Sigmoid colon (tissue), 7 donors: ENCODE results near the gene RCOR1. TPM values are rescaled to one million over a fixed set of nuclear protein-coding genes. Genes with fewer than 3 reads are reported as not detected.

Source experiments
- DNase-seq: peaks from one replicate; pipeline ENCODE4 v3.0.0-alpha.2; 2019
- H3K27ac ChIP-seq, 4 donors: fragments of 200-600 bp; sonication (generic); one replicate each; pipeline ENCODE4 v1.5.1; 2016 to 2019; ENCODE audit warnings: mild to moderate bottlenecking in 1 of 4
- H3K27me3 ChIP-seq, 3 donors: fragments of 200-600 bp; sonication (generic); one replicate each; pipeline ENCODE4 v1.5.1; 2019; ENCODE audit warnings: mild to moderate bottlenecking in 1 of 3
- H3K36me3 ChIP-seq, 4 donors: fragments of 200-600 bp; sonication (generic); one replicate each; pipeline ENCODE4 v1.5.1; 2016 to 2019
- H3K4me1 ChIP-seq, 4 donors: fragments of 200-600 bp; sonication (generic); one replicate each; pipeline ENCODE4 v1.5.1; 2017 to 2019
- H3K4me3 ChIP-seq, 4 donors: fragments of 200-600 bp; sonication (generic); one replicate each; pipeline ENCODE4 v1.5.1; 2017 to 2019; ENCODE audit warnings: mild to moderate bottlenecking in 2 of 4, moderate library complexity in 1 of 4
- H3K9me3 ChIP-seq, 4 donors: fragments of 200-600 bp in 3 of 4; sonication (generic) in 3 of 4; one replicate each; pipeline versions ENCODE4 v1.5.1 to v1.6.1; 2013 to 2019
- CTCF ChIP-seq, 4 experiments: fragments of 450-650 bp in 3 of 4; fragments of 200-600 bp in 1 of 4; IDR thresholded peaks; one replicate each; pipeline ENCODE4 v1.5.1; 2016 to 2019; ENCODE audit warnings: antibody characterized with exemption in 4 of 4, mild to moderate bottlenecking in 3 of 4, moderate library complexity in 2 of 4
- EP300 ChIP-seq, 4 donors: sonication (generic); formaldehyde crosslinking; IDR thresholded peaks; one replicate each; pipeline ENCODE4 v1.6.1; 2017; ENCODE audit warnings: antibody characterized with exemption in 4 of 4
- POLR2A ChIP-seq, 2 donors: fragments of 450-650 bp; IDR thresholded peaks; one replicate each; pipeline ENCODE4 v1.6.1; 2016; ENCODE audit warnings: antibody characterized with exemption in 2 of 2, mild to moderate bottlenecking in 2 of 2, moderate library complexity in 2 of 2
- POLR2AphosphoS5 ChIP-seq, 4 donors: sonication (generic); formaldehyde crosslinking; IDR thresholded peaks; one replicate each; pipeline ENCODE4 v1.6.1; 2017; ENCODE audit warnings: antibody characterized with exemption in 4 of 4
- WGBS, 2 donors: extraction: QIAGEN DNeasy Blood & Tissue Kit; methylation state at CpG; one replicate each; pipeline ENCODE4 v1.1.7; 2013; 5-methylcytosine and 5-hydroxymethylcytosine counted together
- intact Hi-C: fragments of 100-400 bp; cut with DNase I; formaldehyde crosslinking; loops from one replicate; pipeline ENCODE4 v1.15.1; 2023
- polyA plus RNA-seq, 3 donors: library from polyadenylated mRNA; stranded (reverse); fragments of 200-250 nt; gene quantifications; one replicate each; pipeline ENCODE4 v1.2.3, GENCODE V29; 2013
- total RNA-seq, 4 donors: library from RNA; depleted of rRNA; stranded (reverse); fragments of >200 nt; gene quantifications; one replicate each; pipeline ENCODE4 v1.1.0, GENCODE V29; 2016
- donor health status: healthy with polysubstance abuse.
- donor health status: Bipolar disorder and iron deficiency.
- donor health status: healthy.

Gene RCOR1
- total and polyA plus RNA-seq, 7 donors, result 7.2 to 12.5 (median 11.8) TPM

- intact Hi-C loops, result no loop called here
- WGBS, 2 donors, result 82 to 85% methylated on average over 2 of the region's 2 CpGs
- DNase-seq, result no peak
- no peaks in the 10 kb centered on the region for H3K36me3 ChIP-seq
- peaks cover 0 to 49% (median 38%) of the 10 kb centered on the region in 4 donors for H3K4me1 ChIP-seq
- no peaks in the 10 kb centered on the region for H3K9me3 ChIP-seq
- TF ChIP-seq CTCF (IDR thresholded peaks at IDR 0.05), result no peak
- no peak for TF ChIP-seq POLR2AphosphoS5 (IDR thresholded peaks at IDR 0.05)
- no peak for TF ChIP-seq EP300 (IDR thresholded peaks at IDR 0.05)
- no peak for TF ChIP-seq POLR2A (IDR thresholded peaks at IDR 0.05)
- H3K27ac ChIP-seq, result no peak overlapping the region
- no peak overlapping the region for H3K4me3 ChIP-seq
- no peaks in the 10 kb centered on the region for H3K27me3 ChIP-seq
These were observed 11.7 kb downstream of the RCOR1 start for GRCh38 chr14:102604183-102604582.

- TF ChIP-seq EP300 (IDR thresholded peaks at IDR 0.05) (no peak), CTCF (IDR thresholded peaks at IDR 0.05) (no peak), POLR2A (IDR thresholded peaks at IDR 0.05) (no peak), POLR2AphosphoS5 (IDR thresholded peaks at IDR 0.05) (no peak)
- 77 to 85% methylated on average over 2 of the region's 2 CpGs for WGBS, 2 donors
- Histone ChIP-seq H3K36me3 (no peaks in the 10 kb centered on the region), H3K9me3 (no peaks in the 10 kb centered on the region), H3K27ac (no peak overlapping the region), H3K4me1 (peaks cover 0 to 49% (median 38%) of the 10 kb centered on the region in 4 donors), H3K4me3 (no peak overlapping the region), H3K27me3 (no peaks in the 10 kb centered on the region)
- DNase-seq, result no peak
- intact Hi-C loops, result no loop called here
These were observed 12.6 kb downstream of the RCOR1 start for GRCh38 chr14:102605029-102605428.

GRCh38 chr14:102606296-102606695 is 13.8 kb downstream of the RCOR1 start:
- Histone ChIP-seq H3K36me3 (no peaks in the 10 kb centered on the region), H3K27me3 (no peaks in the 10 kb centered on the region), H3K4me1 (peaks cover 0 to 49% (median 38%) of the 10 kb centered on the region in 4 donors), H3K27ac (no peak overlapping the region), H3K9me3 (no peaks in the 10 kb centered on the region), H3K4me3 (no peak overlapping the region)
- no peak for DNase-seq
- 81 to 89% methylated on average over 4 of the region's 4 CpGs for WGBS, 2 donors
- intact Hi-C loops, result no loop called here
- no peak for TF ChIP-seq POLR2A (IDR thresholded peaks at IDR 0.05)
- TF ChIP-seq EP300 (IDR thresholded peaks at IDR 0.05), result no peak
- TF ChIP-seq CTCF (IDR thresholded peaks at IDR 0.05), result no peak
- TF ChIP-seq POLR2AphosphoS5 (IDR thresholded peaks at IDR 0.05), result no peak

- no peak for TF ChIP-seq POLR2A (IDR thresholded peaks at IDR 0.05)
- no peak for TF ChIP-seq EP300 (IDR thresholded peaks at IDR 0.05)
- TF ChIP-seq CTCF (IDR thresholded peaks at IDR 0.05), result no peak
- TF ChIP-seq POLR2AphosphoS5 (IDR thresholded peaks at IDR 0.05), result no peak
- WGBS, 2 donors, result 86 to 87% methylated on average over 4 of the region's 4 CpGs
- Histone ChIP-seq H3K4me1 (peaks cover 0 to 44% (median 33%) of the 10 kb centered on the region in 4 donors), H3K27me3 (no peaks in the 10 kb centered on the region), H3K36me3 (no peaks in the 10 kb centered on the region), H3K27ac (no peak overlapping the region), H3K9me3 (no peaks in the 10 kb centered on the region), H3K4me3 (no peak overlapping the region)
- DNase-seq, result no peak
- intact Hi-C loops, result no loop called here
These were observed 15.6 kb downstream of the RCOR1 start for GRCh38 chr14:102608064-102608446.
